WTC11 (cell line): ENCODE data around the gene COL20A1. TPM values are rescaled to one million over a fixed set of nuclear protein-coding genes. Genes with fewer than 3 reads are reported as not detected.

Experiments
- ATAC-seq: fragments of 200-7000 bp; cut with Tn5 transposase; 2 replicates; pipeline ENCODE4 v1.10.0; 2021; ENCODE audit warnings: mild to moderate bottlenecking, moderate library complexity
- CTCF ChIA-PET: fragments of 300-600 bp; sonication (Branson Sonifier 250); formaldehyde crosslinking; loops from one replicate; lab custom pipeline; 2021; ENCODE audit warnings: antibody characterized with exemption; lab: Charles Lee
- POLR2A ChIA-PET: fragments of 350-600 bp; sonication (Branson Sonifier 250); formaldehyde crosslinking; loops from one replicate; lab custom pipeline; 2021; ENCODE audit warnings: antibody characterized with exemption; lab: Charles Lee
- DNase-seq: peaks from one replicate; pipeline ENCODE4 v3.0.0; 2021; ENCODE audit warnings: low spot score
- H3K27ac Mint-ChIP-seq: 2 replicates; pipeline ENCODE4 v1.8.0; 2021; ENCODE audit warnings: mixed read lengths
- H3K27me3 Mint-ChIP-seq: 2 replicates; pipeline ENCODE4 v1.8.0; 2021; ENCODE audit warnings: low read depth, mild to moderate bottlenecking, moderate library complexity, mixed read lengths
- H3K36me3 Mint-ChIP-seq: 2 replicates; pipeline ENCODE4 v1.8.0; 2021; ENCODE audit warnings: mixed read lengths
- H3K4me1 Mint-ChIP-seq: 2 replicates; pipeline ENCODE4 v1.8.0; 2022; ENCODE audit warnings: mixed read lengths
- H3K4me3 Mint-ChIP-seq: 2 replicates; pipeline ENCODE4 v1.8.0; 2021; ENCODE audit warnings: mild to moderate bottlenecking, moderate library complexity, mixed read lengths
- H3K9me3 Mint-ChIP-seq: 2 replicates; pipeline ENCODE4 v1.8.0; 2021; ENCODE audit warnings: mixed read lengths
- ATF1 ChIP-seq: sonication (generic); formaldehyde crosslinking; IDR thresholded peaks from 2 replicates; pipeline ENCODE4 v1.8.1; 2023; ENCODE audit warnings: mild to moderate bottlenecking, moderate library complexity, missing genetic modification reagents
- CTCF ChIP-seq: fragments of 200-600 bp; IDR thresholded peaks from 2 replicates; pipeline ENCODE4 v1.8.0; 2022; ENCODE audit warnings: antibody characterized with exemption
- FOXK1 ChIP-seq: sonication (generic); formaldehyde crosslinking; IDR thresholded peaks from 2 replicates; pipeline ENCODE4 v1.8.0; 2022; ENCODE audit warnings: mild to moderate bottlenecking, moderate library complexity, missing genetic modification reagents
- GRHL2 ChIP-seq: fragments of 250-450 bp; sonication (Bioruptor Pico); IDR thresholded peaks from 2 replicates; pipeline ENCODE4 v1.8.0; 2022; ENCODE audit warnings: mild to moderate bottlenecking, moderate library complexity; ENCODE audit not compliant: insufficient replicate concordance, severe bottlenecking
- IRF2 ChIP-seq: sonication (generic); formaldehyde crosslinking; IDR thresholded peaks from 2 replicates; pipeline ENCODE4 v1.8.0; 2022; ENCODE audit warnings: low read depth, missing genetic modification reagents, borderline replicate concordance
- RELA ChIP-seq: sonication (generic); formaldehyde crosslinking; IDR thresholded peaks from 2 replicates; pipeline ENCODE4 v1.8.1; 2022; ENCODE audit warnings: missing genetic modification reagents, mild to moderate bottlenecking, borderline replicate concordance
- ZBTB21 ChIP-seq: sonication (generic); formaldehyde crosslinking; IDR thresholded peaks from 2 replicates; pipeline ENCODE4 v1.8.1; 2023; ENCODE audit warnings: mild to moderate bottlenecking, missing genetic modification reagents, borderline replicate concordance
- ZBTB43 ChIP-seq: sonication (generic); formaldehyde crosslinking; IDR thresholded peaks from 2 replicates; pipeline ENCODE4 v1.8.1; 2023; ENCODE audit warnings: mild to moderate bottlenecking, missing genetic modification reagents
- ZNF121 ChIP-seq: sonication (generic); formaldehyde crosslinking; IDR thresholded peaks from 2 replicates; pipeline ENCODE4 v1.8.0; 2023; ENCODE audit warnings: missing genetic modification reagents
- total RNA-seq: library from RNA; stranded (reverse); gene quantifications from 3 replicates; pipeline ENCODE4 v1.2.3, GENCODE V29; 2021
- TF ChIP-seq, protein P1 (sequence below): fragments of 250-450 bp; sonication (Bioruptor Pico); IDR thresholded peaks from 2 replicates; pipeline ENCODE4 v2.1.2; 2022; ENCODE audit warnings: mild to moderate bottlenecking, moderate library complexity
- TF ChIP-seq, protein P2 (sequence below): sonication (generic); formaldehyde crosslinking; IDR thresholded peaks from 2 replicates; pipeline ENCODE4 v1.8.1; 2023; ENCODE audit warnings: mild to moderate bottlenecking, moderate library complexity, missing genetic modification reagents
- TF ChIP-seq, protein P3 (sequence below): sonication (generic); formaldehyde crosslinking; IDR thresholded peaks from 2 replicates; pipeline ENCODE4 v1.8.1; 2022; ENCODE audit warnings: low read depth, missing genetic modification reagents, borderline replicate concordance
- TF ChIP-seq, protein P4 (sequence below): sonication (generic); formaldehyde crosslinking; IDR thresholded peaks from 2 replicates; pipeline ENCODE4 v1.8.1; 2022; ENCODE audit warnings: mild to moderate bottlenecking, moderate library complexity, missing genetic modification reagents
- TF ChIP-seq, protein P5 (sequence below): sonication (generic); formaldehyde crosslinking; IDR thresholded peaks from 2 replicates; pipeline ENCODE4 v1.8.0; 2022; ENCODE audit warnings: mild to moderate bottlenecking, missing genetic modification reagents

Gene COL20A1
- total RNA-seq, 1 experiment from 2014 or later = 1.3 TPM

- no peaks in the 10 kb centered on the region for H3K27me3 Mint-ChIP-seq
- H3K9me3 Mint-ChIP-seq = no peaks in the 10 kb centered on the region
- no peak for TF ChIP-seq CTCF
- TF ChIP-seq, protein P1, sequence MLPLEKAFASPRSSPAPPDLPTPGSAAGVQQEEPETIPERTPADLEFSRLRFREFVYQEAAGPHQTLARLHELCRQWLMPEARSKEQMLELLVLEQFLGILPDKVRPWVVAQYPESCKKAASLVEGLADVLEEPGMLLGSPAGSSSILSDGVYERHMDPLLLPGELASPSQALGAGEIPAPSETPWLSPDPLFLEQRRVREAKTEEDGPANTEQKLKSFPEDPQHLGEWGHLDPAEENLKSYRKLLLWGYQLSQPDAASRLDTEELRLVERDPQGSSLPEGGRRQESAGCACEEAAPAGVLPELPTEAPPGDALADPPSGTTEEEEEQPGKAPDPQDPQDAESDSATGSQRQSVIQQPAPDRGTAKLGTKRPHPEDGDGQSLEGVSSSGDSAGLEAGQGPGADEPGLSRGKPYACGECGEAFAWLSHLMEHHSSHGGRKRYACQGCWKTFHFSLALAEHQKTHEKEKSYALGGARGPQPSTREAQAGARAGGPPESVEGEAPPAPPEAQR (CRISPR knock-in tag) = no peak
- no peak for TF ChIP-seq ZBTB21 (CRISPR knock-in tag)
- TF ChIP-seq RELA = no peak
- TF ChIP-seq, protein P2, sequence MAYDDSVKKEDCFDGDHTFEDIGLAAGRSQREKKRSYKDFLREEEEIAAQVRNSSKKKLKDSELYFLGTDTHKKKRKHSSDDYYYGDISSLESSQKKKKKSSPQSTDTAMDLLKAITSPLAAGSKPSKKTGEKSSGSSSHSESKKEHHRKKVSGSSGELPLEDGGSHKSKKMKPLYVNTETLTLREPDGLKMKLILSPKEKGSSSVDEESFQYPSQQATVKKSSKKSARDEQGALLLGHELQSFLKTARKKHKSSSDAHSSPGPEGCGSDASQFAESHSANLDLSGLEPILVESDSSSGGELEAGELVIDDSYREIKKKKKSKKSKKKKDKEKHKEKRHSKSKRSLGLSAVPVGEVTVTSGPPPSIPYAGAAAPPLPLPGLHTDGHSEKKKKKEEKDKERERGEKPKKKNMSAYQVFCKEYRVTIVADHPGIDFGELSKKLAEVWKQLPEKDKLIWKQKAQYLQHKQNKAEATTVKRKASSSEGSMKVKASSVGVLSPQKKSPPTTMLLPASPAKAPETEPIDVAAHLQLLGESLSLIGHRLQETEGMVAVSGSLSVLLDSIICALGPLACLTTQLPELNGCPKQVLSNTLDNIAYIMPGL = no peak
- TF ChIP-seq GRHL2 (CRISPR knock-in tag) = no peak
- TF ChIP-seq, protein P3, sequence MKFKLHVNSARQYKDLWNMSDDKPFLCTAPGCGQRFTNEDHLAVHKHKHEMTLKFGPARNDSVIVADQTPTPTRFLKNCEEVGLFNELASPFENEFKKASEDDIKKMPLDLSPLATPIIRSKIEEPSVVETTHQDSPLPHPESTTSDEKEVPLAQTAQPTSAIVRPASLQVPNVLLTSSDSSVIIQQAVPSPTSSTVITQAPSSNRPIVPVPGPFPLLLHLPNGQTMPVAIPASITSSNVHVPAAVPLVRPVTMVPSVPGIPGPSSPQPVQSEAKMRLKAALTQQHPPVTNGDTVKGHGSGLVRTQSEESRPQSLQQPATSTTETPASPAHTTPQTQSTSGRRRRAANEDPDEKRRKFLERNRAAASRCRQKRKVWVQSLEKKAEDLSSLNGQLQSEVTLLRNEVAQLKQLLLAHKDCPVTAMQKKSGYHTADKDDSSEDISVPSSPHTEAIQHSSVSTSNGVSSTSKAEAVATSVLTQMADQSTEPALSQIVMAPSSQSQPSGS = no peak
- TF ChIP-seq, protein P4, sequence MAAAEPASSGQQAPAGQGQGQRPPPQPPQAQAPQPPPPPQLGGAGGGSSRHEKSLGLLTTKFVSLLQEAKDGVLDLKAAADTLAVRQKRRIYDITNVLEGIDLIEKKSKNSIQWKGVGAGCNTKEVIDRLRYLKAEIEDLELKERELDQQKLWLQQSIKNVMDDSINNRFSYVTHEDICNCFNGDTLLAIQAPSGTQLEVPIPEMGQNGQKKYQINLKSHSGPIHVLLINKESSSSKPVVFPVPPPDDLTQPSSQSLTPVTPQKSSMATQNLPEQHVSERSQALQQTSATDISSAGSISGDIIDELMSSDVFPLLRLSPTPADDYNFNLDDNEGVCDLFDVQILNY (CRISPR knock-in tag) = no peak
- TF ChIP-seq, protein P5, sequence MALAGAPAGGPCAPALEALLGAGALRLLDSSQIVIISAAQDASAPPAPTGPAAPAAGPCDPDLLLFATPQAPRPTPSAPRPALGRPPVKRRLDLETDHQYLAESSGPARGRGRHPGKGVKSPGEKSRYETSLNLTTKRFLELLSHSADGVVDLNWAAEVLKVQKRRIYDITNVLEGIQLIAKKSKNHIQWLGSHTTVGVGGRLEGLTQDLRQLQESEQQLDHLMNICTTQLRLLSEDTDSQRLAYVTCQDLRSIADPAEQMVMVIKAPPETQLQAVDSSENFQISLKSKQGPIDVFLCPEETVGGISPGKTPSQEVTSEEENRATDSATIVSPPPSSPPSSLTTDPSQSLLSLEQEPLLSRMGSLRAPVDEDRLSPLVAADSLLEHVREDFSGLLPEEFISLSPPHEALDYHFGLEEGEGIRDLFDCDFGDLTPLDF = no peak
- no peak for TF ChIP-seq ZNF121 (CRISPR knock-in tag)
- no peak for TF ChIP-seq FOXK1 (CRISPR knock-in tag)
- TF ChIP-seq ZBTB43 (CRISPR knock-in tag) = no peak
- no peak for TF ChIP-seq ATF1 (CRISPR knock-in tag)
- no peak for TF ChIP-seq IRF2 (CRISPR knock-in tag)
- H3K36me3 Mint-ChIP-seq = peaks cover 2% of the 10 kb centered on the region; the same call in 1 of the 2 replicates
- ATAC-seq (no peak), DNase-seq (no peak)
- POLR2A ChIA-PET = no interaction called here
- no peak overlapping the region for H3K27ac Mint-ChIP-seq
- CTCF ChIA-PET = interaction anchor here (0.7 to 2.6 kb wide), 6 partner anchors 11 to 113 kb away, joined by 3 to 22 read pairs (median 4); no protein-coding TSS in a partner anchor
- H3K4me3 Mint-ChIP-seq = no peak overlapping the region
- peaks cover 11% of the 10 kb centered on the region for H3K4me1 Mint-ChIP-seq
Measured at GRCh38 chr20:63268671-63269439, 24.1 kb upstream of the COL20A1 start.
